Stomach (tissue), 4 donors: ENCODE measurements around the gene FANCD2.

Source experiments
- CTCF ChIP-seq, 7 experiments: fragments of 450-650 bp in 4 of 7; fragments of 200-600 bp in 3 of 7; sonication (generic) in 3 of 7; IDR thresholded peaks; one replicate each; pipeline ENCODE4 v1.5.1; 2016 to 2019; ENCODE audit warnings: antibody characterized with exemption in 7 of 7, control low read depth in 2 of 7, mild to moderate bottlenecking in 1 of 7
- EP300 ChIP-seq: sonication (generic); formaldehyde crosslinking; IDR thresholded peaks from one replicate; pipeline ENCODE4 v1.6.1; 2017; ENCODE audit warnings: antibody characterized with exemption

- no peak for TF ChIP-seq CTCF (IDR thresholded peaks at IDR 0.05)
- no peak for TF ChIP-seq EP300
These were observed 15.3 kb upstream of the FANCD2 start for GRCh38 chr3:10010878-10011465.
